Stimulated activated CD4-positive, alpha-beta T cell treated with anti-CD3 and anti-CD28 coated beads, TNF-alpha, amount 100 ng/mL, for 48 hours (primary cell): Measurements from ENCODE around the gene LSAMP.
"Not testable (repeated sequence)": the region's sequence is repeated elsewhere in the genome, so short reads cannot be mapped to it uniquely, and the experiment has no call there.

Source experiments
- DNase-seq, 3 donors: peaks; one replicate each; pipeline ENCODE4 v3.0.0-alpha.2; 2020; ENCODE audit warnings: low read depth in 3 of 3

The LSAMP gene

DNA sequence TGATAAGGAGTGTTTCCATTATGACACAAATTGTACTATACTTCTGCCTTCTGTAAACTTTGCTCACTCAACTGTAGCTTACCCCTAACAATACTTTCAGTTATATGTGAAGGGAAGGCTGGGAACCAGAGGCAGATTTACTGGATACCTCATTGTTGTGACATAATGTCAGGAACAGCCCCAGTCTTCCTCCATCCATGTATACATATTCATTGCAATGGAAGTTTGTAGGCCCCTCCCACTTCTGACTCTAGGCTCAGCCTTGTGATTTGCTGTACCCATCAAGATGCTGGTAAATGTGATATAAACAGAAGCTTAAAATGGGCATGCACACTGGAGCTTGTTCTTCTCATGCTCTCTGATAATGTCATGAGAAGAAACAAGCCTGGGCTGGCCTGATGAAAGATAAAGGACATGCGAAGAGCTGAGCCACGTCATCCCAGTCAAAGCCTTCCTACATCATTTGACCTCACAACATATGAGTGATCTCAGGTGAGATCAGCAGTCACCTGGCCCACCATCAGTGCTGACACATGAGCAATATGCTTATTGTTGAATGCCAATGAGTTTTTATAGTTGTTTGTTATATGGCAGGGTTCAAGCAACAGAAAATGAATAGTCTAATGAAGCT, 554.2 kb downstream of the LSAMP start:
- no peak for DNase-seq

DNA sequence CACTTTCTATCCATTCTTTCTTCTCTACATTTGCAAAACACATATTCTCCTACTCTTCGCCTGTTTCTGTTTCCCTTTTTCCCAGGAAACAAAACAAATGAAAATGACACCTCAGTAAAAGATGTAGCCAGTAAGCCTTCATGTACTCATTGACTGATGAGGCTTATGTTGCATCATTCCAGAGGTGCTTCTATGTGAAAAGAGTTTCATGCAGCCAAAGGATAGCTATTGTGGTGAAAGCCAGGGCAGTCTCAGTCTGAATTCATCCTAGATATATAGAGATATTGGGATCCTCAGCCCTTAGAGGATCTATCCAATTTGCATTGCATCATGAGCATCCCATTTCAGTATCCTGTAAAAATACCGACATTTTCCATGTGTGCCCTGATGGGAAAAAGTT, 554.7 kb downstream of the LSAMP start:
- no peak for DNase-seq

DNA sequence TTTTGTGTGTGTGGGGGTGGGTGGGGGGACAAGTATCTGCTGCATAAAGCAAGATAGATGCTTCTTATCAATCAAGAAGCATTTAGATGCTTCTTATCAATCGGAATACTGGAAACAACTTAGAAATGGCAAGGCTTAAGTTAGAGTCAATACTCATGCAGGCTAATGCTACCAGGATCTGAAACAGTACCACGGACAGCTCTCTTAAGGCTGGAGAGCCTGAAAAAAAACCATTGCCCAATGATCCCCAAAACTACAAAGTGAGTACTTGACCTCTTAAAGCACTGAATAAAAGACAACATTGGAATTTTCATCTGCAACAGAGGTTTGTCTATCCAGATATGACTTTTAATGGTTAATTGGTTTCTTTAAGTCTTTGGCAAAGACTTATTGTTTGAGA, 559.7 kb downstream of the LSAMP start:
- DNase-seq: no peak

DNA sequence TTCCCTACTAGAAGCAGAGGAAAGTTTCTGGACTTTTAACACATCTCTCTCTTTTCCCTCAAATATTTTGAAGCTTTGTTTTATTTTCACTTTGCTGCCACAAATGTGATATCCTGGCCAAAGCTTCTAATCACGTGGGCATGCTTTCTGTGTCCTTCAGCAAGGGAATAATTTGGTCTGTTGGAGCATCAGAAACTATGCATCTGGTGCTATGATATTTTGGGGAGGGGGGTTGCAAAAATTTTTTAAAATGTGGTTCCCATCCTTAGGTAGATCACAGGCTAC, 567.7 kb downstream of the LSAMP start:
- DNase-seq: no peak

DNA sequence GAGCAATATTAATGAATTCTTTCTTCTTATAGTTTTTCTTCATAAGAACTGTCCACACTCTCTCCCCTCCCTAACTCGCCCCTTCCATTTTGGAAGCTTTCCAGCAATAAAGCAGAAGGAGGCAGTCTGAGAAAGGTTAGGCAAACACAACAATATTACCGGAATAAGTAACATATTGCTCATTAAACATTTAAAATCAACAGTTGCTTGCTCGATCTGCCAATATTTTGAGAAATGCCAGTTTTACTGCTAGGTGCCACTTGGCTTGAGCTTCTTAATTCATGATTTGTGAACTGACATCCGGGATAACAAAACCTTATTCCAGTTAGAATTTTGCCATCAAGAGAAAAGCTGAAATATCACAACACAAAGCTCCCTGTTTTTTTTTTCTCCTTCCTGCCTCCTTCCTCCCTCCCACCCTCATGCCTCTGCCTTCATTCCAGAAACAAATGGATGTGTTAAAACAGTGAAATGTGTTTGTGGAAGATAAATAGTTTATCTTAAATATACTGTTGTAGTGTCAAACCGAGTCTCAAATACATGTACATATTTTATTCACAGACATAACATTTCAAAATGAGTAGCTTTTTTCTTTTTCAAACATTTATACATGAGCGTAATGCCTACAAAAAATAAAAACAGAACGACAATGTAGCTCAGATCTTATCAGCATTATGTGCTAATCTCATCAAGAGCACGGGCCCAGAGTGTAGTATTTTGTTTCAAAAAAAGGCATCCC, 568.2 kb downstream of the LSAMP start:
- DNase-seq: no peak

DNA sequence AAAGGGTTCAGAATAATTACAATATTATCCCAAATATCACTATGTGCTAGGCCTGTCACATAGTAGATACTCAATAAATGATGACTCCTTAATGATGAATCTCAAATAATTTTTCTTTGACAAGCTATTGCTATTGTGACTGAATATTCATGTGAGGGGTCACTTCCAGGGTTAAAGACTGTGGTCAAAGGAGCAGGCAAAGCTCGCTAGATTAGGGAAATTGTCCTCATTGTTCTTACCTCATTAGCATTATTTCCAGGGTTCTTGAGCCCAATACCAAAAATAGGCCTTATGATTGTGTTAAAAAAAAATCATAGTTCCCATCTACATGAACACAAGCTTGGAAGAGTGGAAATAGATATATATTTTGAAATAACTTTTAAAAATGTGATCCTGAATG, 569.8 kb downstream of the LSAMP start:
- DNase-seq: no peak

DNA sequence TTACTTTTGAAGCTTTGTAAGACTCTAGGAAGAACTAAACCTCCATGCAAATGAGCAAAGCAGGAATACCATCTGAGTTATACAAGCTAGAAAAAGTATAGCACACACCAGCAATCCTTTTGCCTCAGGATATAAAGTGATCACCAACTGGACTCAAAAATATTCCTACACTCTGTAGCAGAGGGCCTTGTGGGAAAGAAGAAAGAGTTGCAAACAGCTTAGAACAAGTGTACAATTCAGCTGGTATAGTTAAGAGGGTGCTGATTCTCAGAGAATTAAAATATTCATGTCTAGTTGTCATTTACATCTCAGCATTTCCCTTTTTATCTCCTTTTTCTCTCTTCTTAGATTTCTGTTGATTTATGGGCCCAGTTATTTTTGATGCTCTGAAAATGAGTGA, 573.6 kb downstream of the LSAMP start:
- no peak for DNase-seq

DNA sequence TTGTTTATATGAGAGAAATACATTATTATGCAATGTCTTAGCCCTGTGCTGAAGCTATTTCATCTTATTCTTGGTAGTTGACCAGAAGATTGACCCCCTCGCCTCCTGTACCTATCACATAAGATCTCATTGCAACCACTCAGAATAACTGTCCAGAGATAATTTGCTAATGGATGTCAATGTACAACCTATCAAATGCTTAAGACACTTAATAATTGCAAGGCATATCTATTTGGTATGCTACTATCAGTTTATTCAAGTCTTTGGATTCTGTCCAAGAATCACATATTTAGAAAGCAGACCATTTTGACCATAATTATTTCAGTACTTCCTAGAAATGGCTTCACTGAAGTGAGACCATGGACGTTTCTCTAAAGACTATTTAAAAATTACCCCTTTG, 580.4 kb downstream of the LSAMP start:
- DNase-seq: no peak

DNA sequence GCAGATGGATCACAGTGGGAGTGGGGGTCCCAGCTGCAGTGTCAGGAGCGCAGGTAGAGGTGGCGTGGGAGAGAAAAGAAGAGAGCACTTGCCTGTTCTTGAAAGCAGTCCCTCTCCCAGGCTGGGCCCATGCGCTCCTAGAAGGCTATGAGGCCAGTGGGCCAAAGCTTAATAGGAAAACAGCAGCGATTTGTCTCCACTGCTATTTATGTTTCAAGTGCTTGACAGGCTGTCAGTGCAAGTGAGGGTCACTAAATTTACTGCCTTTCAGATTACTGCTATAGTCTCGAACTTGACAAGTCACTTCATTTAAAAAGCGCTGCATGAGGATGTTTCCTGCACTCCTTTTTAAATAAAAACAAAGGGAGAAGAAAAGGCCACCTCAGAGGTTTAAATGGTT, 582.4 kb downstream of the LSAMP start:
- no peak for DNase-seq

DNA sequence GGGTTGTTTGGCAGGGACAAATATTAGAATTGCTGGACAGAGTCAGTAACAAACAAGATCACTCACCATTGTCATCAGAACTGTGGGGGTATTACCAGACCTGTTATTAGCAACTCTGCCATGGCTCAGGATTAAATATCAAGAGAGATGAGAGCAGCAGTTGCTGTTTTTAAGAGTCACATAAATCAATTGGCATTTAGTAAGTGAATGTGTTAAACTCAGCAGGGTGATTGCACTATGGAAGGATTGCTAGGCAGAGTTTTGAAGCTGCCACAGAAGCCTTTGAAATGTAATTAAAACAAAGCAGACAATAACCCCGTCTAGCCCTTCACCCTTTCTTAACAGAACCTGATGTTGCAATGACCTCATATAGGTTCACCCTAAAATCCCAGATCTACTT, 583.2 kb downstream of the LSAMP start:
- DNase-seq: no peak

DNA sequence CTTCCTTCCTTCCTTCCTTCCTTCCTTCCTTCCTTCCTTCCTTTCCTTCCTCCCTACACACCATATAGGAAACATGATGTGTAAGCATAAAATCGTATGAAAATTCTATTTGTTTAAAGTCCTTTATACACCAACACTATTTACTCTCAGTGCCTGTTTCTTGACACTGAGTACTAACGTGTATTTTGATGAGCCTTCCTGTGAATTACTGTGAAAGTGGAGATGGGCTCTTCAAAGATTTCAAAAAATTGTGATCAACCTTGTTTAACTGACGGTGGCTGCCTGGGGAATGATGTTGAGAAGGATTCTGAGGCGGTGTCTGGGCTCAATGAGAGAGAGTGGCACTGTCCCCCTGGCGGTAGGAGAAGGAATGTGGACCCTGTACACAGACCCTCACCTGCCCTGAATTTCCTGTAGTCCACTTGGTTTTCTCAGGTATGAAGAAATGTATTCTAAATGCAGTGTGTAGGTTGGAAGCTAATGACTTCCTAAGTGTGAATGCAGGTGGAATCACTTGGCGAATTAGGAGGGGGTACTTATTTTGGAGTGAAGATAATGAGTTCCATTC, 584.0 kb downstream of the LSAMP start:
- no peak for DNase-seq

DNA sequence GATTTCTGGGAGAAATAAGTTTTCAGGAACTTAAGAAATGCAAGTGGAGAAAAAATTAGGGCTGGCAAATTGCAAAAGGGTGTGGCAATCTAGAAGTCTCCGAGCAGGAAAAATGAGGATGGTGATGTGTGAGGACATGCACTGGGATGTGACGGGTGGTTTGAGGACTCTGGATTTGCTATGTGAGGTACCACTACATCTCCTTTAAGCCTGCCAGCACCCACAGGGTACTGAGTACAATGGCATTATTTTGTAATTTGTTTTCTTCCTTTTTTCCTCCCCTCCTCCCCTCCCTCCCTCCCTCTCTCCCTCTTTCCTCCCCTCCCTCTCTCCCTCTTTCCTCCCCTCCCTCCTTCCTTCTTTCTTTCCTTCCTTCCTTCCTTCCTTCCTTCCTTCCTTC, 584.5 kb downstream of the LSAMP start:
- no peak for DNase-seq

DNA sequence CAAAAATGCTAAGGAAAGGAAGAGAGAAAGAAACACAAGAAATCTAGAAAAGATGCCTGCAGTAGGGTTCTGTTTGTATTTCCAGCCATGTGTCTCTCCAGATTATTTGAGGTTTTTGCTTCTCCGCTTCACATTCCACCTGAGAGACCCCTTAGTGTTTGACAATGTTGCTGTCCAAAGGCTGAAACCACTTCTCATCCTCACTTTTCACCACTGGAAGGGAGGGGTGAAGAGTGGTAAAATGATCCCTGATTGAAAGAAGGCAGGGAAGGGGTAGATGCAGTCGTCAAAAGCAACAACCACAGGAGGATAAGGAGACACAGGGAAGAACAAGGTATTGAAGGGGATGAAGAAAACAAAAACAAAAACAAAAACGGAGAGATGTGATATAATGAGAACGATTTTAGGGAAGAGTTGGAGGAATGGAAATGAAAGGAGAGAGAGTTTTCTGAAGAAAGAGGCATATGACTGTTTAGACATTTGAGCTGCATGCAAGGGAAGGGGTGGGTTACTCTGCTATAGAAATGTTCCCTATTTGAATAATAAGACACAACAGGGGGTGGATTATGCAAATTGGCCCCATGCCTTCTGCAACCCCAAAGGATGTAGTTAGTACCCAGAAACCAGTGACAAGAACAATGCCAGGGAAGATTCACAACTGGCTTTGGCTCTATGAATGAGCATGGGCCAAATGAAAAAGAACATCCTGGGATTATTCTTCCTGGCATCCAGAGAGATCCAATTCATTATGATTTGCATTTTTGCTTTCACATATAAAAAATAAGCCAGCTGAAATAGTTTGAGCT, 586.1 kb downstream of the LSAMP start:
- no peak for DNase-seq

DNA sequence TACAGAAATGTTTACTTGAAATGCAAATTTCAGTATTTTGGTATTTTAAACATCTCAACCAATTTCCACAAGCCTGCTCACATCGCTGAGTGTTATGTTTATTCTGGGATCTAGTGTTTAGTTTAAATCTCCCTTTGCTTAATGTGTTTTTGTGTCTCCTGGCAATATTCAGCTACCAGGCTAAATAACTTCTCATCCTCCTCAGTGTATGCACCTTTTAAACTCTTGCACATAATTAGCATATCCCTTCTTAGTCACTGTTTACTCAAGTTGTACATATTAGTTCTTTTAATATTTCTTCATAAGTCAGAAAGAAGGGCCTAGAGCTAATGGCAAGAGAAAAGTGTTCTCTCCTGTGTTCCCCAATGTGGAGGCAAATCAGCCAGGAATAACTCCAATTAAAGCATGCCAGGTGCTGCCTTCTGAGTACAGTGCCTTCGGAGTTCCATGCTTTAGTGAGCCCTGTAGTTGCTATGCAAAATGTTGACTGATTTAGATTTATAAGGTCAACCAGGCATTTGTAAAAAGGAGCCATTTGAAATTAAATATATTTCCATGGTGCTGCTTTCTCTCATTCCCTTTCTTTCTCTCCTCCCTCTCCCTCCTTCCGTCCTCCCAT, 587.7 kb downstream of the LSAMP start:
- no peak for DNase-seq

DNA sequence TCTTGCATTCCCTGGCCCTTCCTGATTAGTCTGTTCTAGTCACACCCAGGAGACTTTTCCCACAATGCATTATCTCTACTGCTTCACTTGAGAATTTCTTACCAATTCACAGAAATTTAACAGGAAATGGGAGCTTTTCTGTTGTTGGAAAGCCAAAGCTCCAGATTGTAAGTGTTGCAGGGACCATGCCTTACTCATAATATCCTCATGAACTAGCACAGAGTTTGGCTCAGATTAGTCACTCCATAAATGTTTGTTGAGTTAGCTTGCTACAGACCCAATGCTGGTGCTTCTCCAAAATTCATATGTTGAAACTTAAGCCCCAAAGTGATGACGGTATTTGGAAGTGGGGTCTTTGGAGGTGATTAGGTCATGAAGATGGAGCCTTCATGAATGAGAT, 589.4 kb downstream of the LSAMP start:
- DNase-seq: no peak

DNA sequence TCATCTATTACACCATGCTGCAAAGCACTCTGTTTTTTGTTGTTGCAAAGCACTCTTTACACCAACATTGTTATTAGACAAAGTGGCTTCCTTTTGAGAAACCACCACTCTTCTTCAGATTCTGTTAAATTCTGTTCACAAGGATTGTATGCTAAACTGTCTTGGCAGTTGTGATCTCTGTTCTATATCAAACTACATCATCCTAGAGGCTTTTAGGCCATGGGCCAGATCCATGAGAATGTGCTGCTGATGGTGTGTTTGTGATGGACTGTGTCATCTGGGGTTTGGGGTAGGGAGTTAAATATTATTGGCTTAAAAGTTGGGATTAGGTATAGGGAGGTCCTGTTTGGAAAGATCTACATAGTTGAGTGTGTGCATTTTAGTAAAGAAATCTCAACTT, 592.2 kb downstream of the LSAMP start:
- DNase-seq: no peak

DNA sequence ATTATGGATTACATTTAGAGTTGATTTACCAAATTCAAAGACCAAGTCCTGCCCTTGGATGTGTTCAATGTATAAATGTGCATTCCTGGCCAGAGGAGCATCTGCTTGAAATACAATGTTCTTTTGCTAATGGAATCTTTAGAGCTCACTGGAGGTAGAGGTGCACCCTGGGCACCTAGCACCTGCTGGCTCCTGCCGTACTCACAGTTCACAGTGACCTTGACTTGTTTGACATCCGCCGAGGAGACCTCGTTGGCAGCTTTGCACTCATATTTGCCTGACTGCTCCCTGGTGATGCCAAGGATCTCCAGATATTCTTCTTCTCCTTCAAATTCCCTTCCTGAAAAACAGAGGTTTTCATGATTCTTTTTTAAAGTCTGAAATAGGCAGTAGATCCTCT, 593.0 kb downstream of the LSAMP start:
- no peak for DNase-seq

DNA sequence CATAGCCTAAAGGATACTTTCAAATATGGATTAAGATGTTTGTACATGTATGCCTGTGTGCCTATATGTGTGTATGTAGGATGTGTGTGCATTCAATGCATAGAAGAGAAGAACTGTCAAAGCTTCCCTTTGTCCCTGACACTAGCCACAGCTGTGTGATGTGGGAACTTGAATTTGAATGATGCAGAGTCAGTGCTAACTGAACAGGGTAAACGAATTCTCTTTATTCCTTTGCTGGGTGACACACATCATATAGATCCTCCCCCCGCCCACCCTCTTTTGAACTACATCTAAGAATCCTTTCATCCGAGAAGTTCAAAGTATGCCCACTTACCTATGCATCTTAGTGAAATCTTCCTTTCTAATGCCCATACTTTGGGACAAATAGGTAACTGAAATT, 593.7 kb downstream of the LSAMP start:
- DNase-seq: no peak

DNA sequence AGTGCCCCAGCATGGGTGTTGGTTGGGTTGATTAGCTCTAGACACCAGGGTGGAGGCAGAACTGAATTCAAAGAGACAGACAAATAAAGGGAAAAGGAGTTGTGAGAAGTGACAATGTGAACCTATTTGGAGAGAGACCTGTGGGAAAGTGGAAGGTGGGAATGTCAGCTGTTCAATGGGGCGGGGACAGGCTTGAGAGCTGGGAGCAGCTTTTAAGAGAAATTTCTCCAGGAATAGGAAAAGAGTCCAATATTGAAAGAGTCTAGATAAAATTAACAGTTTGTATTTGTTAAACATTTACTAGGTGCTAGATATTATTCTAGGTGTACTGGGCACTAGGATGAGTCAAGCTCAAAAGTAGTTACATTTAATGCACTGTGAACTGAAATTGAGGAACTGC, 596.6 kb downstream of the LSAMP start:
- no peak for DNase-seq

DNA sequence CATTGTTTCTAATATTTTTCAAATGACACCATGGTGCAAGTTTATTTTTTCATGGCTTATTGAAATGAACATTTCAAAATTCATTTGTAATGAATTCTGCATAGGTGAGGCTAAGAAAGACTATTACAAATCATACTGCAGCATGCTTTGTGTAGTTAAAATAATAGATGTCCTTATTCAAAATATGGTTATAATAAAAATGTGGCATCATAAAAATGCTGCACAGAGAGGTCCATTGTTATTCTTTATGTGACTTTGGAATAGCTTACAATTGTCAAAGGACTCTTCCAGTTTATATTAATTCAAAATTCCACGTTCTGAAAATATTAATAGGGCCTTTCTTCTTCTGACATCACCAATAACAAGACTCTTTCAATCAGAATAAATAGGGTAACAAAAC, 599.3 kb downstream of the LSAMP start:
- no peak for DNase-seq

DNA sequence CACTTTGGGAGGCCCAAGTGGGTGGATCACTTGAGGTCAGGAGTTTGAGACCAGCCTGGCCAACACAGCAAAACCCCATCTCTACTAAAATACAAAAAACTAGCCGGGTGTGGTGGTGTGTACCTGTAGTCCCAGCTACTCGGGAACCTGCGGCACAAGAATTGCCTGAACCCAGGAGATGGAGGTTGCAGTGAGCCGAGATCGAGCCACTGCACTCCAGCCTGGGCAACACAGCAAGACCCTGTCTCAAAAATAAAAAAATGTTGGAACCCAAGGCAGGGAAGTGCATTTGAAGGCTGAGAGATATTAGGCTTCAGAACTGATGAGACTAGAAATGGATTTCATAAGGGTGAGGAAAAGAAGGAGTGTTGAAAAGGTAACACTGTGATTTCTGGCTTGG, 600.6 kb downstream of the LSAMP start:
- DNase-seq: not testable (repeated sequence)

DNA sequence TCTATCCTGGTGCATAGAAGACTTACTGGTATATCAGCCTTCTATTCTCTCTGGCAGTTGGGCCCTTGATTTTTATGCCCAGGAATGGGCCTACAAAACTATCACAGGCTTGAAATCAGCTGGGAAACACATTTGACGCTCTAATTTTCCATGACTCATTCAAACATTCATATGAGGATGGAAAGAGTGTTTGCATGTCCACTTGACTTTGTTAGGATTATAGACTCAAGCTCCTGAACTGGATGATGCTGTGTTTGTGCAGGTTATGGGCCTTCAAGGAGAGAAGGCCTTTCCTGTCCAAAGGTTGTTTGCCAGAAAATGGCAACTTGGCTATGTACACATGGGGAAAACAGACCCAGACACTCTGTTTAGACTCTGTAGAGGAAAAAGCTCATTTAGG, 602.1 kb downstream of the LSAMP start:
- no peak for DNase-seq

DNA sequence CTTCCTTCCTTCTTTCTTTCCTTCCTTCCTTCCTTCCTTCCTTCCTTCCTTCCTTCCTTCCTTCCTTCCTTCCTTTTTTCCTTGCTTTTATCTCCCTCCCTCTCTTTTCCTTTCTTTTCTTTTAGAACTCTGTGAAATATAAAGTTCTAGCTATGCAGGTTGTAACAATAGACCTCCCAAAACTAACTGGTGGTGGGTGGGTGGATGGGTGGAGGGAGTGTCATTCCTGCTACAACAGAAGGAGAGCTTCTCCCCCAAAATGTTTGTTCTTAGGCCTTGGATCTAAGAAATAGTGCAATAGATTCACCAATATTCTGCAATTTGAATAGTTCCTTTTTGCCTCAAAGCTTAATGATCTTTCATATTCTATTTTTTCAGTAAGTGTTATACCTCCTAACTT, 606.0 kb downstream of the LSAMP start:
- no peak for DNase-seq
